ENCODE data around the gene TPD52L3. TPM values are rescaled to one million over a fixed set of nuclear protein-coding genes. Genes with fewer than 3 reads are reported as not detected.

Gene TPD52L3
- total RNA-seq, 6 experiments from 2014 or later, result not detected

- TF ChIP-seq POLR2A (IDR thresholded peaks at IDR 0.05), result no peak
- TF ChIP-seq CTCF (IDR thresholded peaks at IDR 0.05), result no peak
- Histone ChIP-seq H3K4me3 (no peak overlapping the region), H3K27me3 (no peaks in the 10 kb centered on the region), H3K27ac (no peak overlapping the region), H3K9me3 (no peaks in the 10 kb centered on the region), H3K4me1 (no peaks in the 10 kb centered on the region), H3K36me3 (no peaks in the 10 kb centered on the region)
- DNase-seq, result no peak
- ATAC-seq, result no peak
- intact Hi-C loops (cut with DNase I), result loop anchor here in 1 of 2 donors (10.0 kb wide), 1 partner anchor 193 kb away; no protein-coding TSS in a partner anchor
Measured at GRCh38 chr9:6351737-6352136, 23.6 kb downstream of the TPD52L3 start.

GRCh38 chr9:6354072-6354686 lies 26.0 kb downstream of the TPD52L3 start:
- H3K36me3 ChIP-seq, result no peaks in the 10 kb centered on the region

GRCh38 chr9:6355728-6356127 lies 27.6 kb downstream of the TPD52L3 start:
- intact Hi-C loops (cut with DNase I), result loop anchor here (5.0 to 10.0 kb wide), 2 partner anchors 189 to 212 kb away; no protein-coding TSS in a partner anchor
- WGBS (ENCODE audit: insufficient coverage, low coverage, low lambda C conversion rate, missing lambda C conversion rate), result 68% methylated on average over 2 of the region's 2 CpGs
- Histone ChIP-seq H3K9me3 (no peaks in the 10 kb centered on the region), H3K4me3 (no peak overlapping the region), H3K4me1 (no peaks in the 10 kb centered on the region), H3K36me3 (no peaks in the 10 kb centered on the region), H3K27ac (no peak overlapping the region), H3K27me3 (no peaks in the 10 kb centered on the region)
- ATAC-seq (no peak), DNase-seq (no peak)
- TF ChIP-seq CTCF (IDR thresholded peaks at IDR 0.05) (no peak), POLR2A (IDR thresholded peaks at IDR 0.05) (no peak)

More at GRCh38 chr9:6354072-6354686, 26.0 kb downstream of the TPD52L3 start:
- peak; percentile 75 to 81 (median 79) for TF ChIP-seq CTCF (IDR thresholded peaks at IDR 0.05)
- TF ChIP-seq POLR2A (IDR thresholded peaks at IDR 0.05), result no peak
- WGBS (ENCODE audit: insufficient coverage, low coverage, low lambda C conversion rate, missing lambda C conversion rate), result 11% methylated on average over 3 of the region's 3 CpGs
- no peak overlapping the region for H3K27ac ChIP-seq
- DNase-seq (no peak), ATAC-seq (peak; percentile 93 to 96 (median 94))
- intact Hi-C loops (cut with DNase I), result loop anchor here in 1 of 2 donors (10.0 kb wide), 1 partner anchor 191 kb away; no protein-coding TSS in a partner anchor
- no peak overlapping the region for H3K4me3 ChIP-seq
- H3K9me3 ChIP-seq, result no peaks in the 10 kb centered on the region
- no peaks in the 10 kb centered on the region for H3K4me1 ChIP-seq
- no peaks in the 10 kb centered on the region for H3K27me3 ChIP-seq

GRCh38 chr9:6356441-6356840 lies 28.3 kb downstream of the TPD52L3 start:
- 88% methylated on average over 1 of the region's 1 CpG for WGBS (ENCODE audit: insufficient coverage, low coverage, low lambda C conversion rate, missing lambda C conversion rate)
- intact Hi-C loops (cut with DNase I), result loop anchor here (5.0 to 10.0 kb wide), 2 partner anchors 188 to 211 kb away; no protein-coding TSS in a partner anchor

More at GRCh38 chr9:6356441-6356840, 28.3 kb downstream of the TPD52L3 start:
- DNase-seq (no peak), ATAC-seq (no peak)
- Histone ChIP-seq H3K4me1 (no peaks in the 10 kb centered on the region), H3K9me3 (no peaks in the 10 kb centered on the region), H3K27ac (no peak overlapping the region), H3K36me3 (no peaks in the 10 kb centered on the region), H3K27me3 (no peaks in the 10 kb centered on the region), H3K4me3 (no peak overlapping the region)
- TF ChIP-seq CTCF (IDR thresholded peaks at IDR 0.05), result no peak
- no peak for TF ChIP-seq POLR2A (IDR thresholded peaks at IDR 0.05)

Measured in right lobe of liver (tissue), 6 donors.